NCI-H82 (cell line): ENCODE results near the gene PIGC.

ENCODE experiments used
- DNase-seq: peaks from one replicate; lab custom pipeline; 2025; lab: John Stamatoyannopoulos, UW

Gene PIGC

DNA sequence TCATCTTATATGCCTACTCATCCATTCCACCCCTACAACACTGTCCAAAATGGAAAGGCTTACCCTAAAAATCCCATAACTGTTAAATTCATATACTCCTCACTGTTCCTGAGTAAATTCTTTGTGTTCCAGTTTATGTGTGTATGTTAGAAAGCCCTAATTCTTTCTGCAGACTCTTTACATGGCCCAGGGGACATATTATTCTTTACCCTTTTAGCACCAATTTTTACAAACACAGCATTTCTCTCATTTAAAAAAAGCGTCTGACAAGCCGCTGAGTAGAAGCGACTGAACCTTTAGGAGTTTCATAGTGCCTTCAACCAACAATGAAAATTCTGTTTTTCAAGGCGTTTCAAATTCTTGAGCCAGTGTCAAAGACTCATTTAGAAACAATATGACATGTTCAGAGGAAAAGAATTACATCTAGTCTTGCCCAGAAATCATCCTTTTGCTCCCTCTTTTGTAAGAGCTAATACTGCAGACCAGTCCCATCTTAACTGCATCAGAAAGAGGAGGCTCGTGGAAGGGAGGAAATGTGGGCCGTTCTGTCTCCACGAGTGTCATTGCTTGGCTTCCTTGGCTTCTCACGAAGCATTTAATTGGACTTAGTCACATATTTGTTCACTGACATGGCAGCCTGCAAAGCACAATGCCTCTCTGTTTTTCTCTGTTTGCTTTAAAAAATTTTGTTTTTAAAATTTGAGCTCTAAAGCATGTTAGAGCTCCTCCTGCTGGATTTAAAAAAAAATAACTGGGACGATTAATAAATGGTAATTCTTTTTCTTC, 44.7 kb downstream of the PIGC start:
- DNase-seq: peak; percentile 12

DNA sequence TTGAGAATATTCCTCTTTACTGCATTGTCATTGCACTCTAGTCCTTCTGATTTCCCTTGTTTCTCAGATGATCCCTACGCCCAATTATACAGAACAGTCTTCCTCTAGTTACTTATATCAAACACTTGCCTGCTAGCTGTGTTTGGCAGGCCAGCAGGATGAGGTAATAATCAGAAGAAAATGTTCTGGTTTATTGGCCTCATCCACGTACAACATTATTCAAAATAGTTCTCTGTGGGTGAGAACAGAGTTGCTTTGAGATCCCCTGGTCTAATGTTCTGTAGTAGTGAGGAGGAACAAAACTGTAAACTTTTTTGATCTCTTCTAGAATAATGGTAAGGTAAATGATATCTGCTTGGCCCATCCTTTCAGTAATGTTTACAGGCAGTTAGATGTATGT, 45.7 kb downstream of the PIGC start:
- no peak for DNase-seq

DNA sequence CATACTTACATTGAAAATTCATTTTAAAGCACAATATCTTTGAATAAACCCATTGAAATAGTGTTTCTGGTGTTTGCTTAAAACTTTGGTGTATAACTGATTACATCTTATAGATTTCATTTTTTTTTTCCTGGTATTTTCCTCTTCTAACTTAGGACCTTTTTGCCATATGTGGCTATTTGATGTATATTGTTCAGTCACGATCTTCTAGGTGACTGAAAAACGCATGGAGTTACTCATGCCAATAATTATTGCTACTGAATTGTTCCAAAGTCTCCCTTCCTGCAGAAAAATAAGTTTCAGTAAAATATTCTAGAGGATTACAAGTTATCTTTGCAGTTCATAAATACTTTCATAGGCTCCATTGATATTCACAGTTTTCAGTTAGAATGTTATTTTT, 46.2 kb downstream of the PIGC start:
- DNase-seq: no peak

DNA sequence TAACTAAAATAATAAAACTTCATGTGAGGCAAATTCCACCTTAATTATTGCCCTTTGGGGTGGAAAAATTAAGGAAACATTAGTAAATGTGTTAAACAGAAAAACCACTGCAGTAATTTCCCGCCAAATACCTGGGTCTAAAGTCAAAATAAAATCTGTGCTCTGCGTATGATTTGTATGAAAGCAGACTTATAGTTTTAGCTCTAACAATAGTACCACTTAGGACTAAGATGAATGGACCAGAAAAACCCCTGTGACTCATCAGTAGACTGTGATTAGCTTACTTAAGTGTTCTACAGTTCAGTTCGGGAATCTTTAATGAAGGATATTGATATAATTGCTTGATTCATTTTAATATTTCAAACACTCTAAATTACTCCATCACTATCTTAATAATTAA, 46.6 kb downstream of the PIGC start:
- no peak for DNase-seq

DNA sequence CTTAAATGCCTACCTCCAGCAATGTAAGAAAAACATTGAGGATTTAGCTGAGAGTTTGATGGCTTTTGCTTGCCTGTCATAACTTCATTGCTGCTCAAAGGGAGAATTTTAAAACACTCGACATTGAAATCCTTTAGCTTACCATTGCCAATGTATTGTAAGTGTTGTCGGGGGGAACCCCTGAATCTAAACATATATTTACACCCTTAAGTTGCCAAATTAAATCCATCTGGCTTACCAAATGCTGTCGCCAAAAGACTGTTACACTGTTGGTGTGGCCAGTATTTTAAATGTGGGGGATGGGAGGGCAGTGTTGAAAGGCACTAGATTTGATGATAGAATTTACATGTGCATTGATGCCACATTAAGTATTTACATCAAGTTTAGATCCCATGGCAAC, 48.3 kb downstream of the PIGC start:
- no peak for DNase-seq

DNA sequence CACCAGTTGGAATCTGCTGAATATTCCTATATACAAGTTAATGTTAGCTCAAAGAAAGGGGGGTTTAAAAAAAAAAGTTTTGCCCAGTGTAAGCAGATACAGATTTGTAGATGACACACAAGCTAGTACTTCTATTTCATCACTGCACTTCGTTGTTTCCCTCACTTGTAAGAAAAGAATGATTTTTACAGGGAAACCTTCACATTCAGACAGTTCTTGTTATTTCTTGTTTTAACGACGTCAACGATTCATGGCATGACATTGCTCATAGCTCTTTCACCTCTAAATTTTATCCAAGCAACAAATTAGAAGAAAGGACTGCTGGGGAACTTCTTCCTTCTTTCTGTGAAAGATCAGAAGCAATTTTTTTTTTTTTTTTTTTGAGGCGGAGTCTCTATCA, 49.1 kb downstream of the PIGC start:
- no peak for DNase-seq

DNA sequence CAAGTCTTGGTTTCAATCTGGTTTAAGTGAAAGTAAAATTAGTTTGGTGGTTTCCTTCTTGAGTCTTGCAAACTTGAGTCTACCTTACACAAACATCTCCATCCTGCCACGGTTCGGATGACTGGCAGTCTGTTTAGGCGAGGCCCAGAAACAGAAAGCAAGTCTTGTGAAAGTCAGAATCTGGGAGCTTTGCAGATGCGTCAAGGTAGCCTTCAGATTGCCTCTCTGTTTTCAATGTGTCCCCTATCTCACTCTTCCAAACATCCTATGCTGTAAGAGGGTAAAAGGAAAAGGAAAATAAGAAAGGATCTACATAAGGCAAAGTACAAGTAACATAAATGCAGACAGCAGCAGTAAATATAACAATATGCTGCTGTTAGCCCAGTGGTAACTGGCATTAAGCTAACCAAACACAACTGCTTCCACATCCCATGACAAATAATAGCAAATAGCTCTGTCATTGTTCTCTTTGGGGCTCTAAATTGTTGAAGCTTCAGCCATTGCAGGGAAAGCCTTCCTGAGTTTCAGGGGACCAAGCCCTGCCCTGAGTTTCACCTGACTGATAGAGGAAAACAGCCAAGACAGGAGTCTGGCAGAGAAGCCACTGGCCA, 49.6 kb downstream of the PIGC start:
- no peak for DNase-seq

DNA sequence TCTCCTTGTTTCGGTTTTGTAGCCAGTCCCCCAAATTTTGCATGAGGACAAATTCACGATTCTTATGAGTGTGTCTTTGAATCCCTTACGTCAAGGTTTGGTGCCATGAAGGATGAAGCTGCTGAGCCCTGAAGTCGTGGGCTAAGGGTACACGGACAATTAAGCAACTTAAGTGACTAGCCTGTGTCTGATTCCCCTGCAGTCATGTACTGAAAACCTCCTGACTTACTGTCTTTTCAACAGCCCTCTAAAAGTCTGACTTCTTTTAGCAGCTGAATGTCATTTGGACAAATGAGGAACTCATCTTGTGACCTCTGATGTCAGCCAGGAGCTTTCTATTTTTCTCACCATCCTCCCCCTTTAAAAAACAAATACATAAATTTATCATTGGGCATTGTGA, 50.5 kb downstream of the PIGC start:
- DNase-seq: no peak

DNA sequence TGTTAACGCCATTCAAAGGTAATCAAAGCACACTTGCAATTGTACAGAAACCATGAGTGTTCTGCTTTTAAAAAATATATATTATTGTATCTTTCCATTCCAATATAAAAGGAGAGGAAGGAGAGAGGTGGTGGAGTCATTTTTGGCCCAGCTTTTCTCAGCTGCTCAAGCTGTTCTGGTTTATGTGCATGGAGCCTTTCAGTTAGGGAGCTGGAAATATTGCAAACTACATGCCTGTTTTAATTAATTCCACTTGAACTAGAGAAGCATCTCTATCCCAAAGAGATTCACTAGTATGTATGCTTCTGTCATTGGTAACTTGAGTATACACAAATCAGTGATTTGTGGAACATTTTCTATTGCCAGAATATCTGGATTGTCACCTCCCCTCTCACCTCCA, 51.9 kb downstream of the PIGC start:
- no peak for DNase-seq
